Measurements from ENCODE around the gene HADH.

Gene HADH

DNA sequence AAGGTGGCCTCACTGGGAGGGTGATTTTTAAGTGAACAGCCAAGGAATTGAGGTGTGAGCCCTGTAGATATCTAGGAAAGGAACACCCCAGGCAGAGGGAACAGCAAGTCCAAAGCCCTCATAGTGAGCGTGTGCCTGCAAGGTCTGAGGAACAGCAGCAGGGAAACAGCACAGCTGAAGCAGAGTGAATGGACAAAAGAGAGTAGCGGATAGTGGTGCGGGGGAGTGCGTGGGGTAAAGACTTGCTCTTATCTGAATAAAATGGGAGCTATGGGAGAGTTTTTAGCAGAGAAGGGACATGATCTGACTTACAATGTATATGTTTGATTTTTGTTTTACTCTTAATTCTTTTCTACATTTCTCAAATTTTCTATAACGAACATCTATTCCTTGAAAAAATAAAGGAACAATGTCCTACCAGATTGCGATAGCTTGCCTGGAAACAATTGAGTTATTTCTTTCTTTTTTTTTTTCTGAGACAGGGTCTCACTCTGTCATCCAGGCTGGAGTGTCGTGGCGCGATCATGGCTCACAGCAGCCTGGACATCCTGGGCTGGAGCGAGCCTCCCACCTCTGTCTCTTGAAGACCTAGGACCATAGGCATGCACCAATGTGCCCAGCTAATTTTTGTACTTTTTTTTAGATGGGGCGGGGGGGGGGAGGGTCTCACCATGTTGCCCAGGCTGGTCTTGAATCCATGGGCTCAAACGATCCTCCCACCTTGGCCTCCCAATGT is 19.5 kb upstream of the HADH start:
- DNase-seq = no peak
- Histone ChIP-seq H2BK5ac (ENCODE audit: low read depth, low read length, poor library complexity) (no peak overlapping the region), H3K4me1 (ENCODE audit: control insufficient read depth in 1 of 2, insufficient read depth in 2 of 2, low read length in 2 of 2) (no peaks in the 10 kb centered on the region), H4K91ac (ENCODE audit: low read depth, low read length) (no peak overlapping the region), H3K23ac (ENCODE audit: low read length) (no peak overlapping the region), H2BK12ac (ENCODE audit: low read length) (no peak overlapping the region), H3K36me3 (ENCODE audit: control insufficient read depth in 1 of 2, insufficient read depth in 2 of 2, low read length in 2 of 2) (no peaks in the 10 kb centered on the region), H3K14ac (ENCODE audit: low read length) (no peak overlapping the region), H4K8ac (ENCODE audit: low read depth, low read length) (no peak overlapping the region), H3K4ac (ENCODE audit: low read depth, low read length) (no peak overlapping the region), H4K12ac (ENCODE audit: low read depth, low read length) (no peak overlapping the region), H3K79me2 (ENCODE audit: control insufficient read depth, insufficient read depth, low read length, poor library complexity) (no peaks in the 10 kb centered on the region), H3K4me3 (ENCODE audit: low read depth, low read length) (no peak overlapping the region), H3K4me2 (ENCODE audit: low read length) (no peak overlapping the region), H3K27me3 (ENCODE audit: insufficient read depth, low read length) (no peaks in the 10 kb centered on the region), H3K18ac (ENCODE audit: low read length) (no peak overlapping the region), H3K27ac (ENCODE audit: low read depth, low read length) (no peak overlapping the region), H3K79me1 (ENCODE audit: low read length) (no peaks in the 10 kb centered on the region), H2AFZ (ENCODE audit: insufficient read depth, low read length, poor library complexity) (no peak overlapping the region), H3K9me3 (ENCODE audit: insufficient read depth, low read depth, low read length) (no peaks in the 10 kb centered on the region), H2AK5ac (ENCODE audit: low read length) (no peak overlapping the region), H2BK120ac (ENCODE audit: insufficient read depth, low read length, poor library complexity) (no peak overlapping the region), H3K9ac (ENCODE audit: low read length) (no peak overlapping the region)
- WGBS (ENCODE audit: extremely low coverage, insufficient coverage, insufficient read length) = no CpG with 5 or more reads among the region's 12 CpGs

- H3K23ac ChIP-seq (ENCODE audit: low read length) = no peak overlapping the region
- H3K18ac ChIP-seq (ENCODE audit: low read length) = no peak overlapping the region
- no peaks in the 10 kb centered on the region for H3K4me1 ChIP-seq (ENCODE audit: control insufficient read depth in 1 of 2, insufficient read depth in 2 of 2, low read length in 2 of 2)
- H4K91ac ChIP-seq (ENCODE audit: low read depth, low read length) = no peak overlapping the region
- H3K36me3 ChIP-seq (ENCODE audit: control insufficient read depth in 1 of 2, insufficient read depth in 2 of 2, low read length in 2 of 2) = no peaks in the 10 kb centered on the region
- H3K9me3 ChIP-seq (ENCODE audit: insufficient read depth, low read depth, low read length) = no peaks in the 10 kb centered on the region
- H2BK5ac ChIP-seq (ENCODE audit: low read depth, low read length, poor library complexity) = no peak overlapping the region
- no peak for DNase-seq
- no peak overlapping the region for H2AK5ac ChIP-seq (ENCODE audit: low read length)
- H4K12ac ChIP-seq (ENCODE audit: low read depth, low read length) = no peak overlapping the region
- no peak overlapping the region for H3K4ac ChIP-seq (ENCODE audit: low read depth, low read length)
- H3K4me3 ChIP-seq (ENCODE audit: low read depth, low read length) = no peak overlapping the region
- H3K4me2 ChIP-seq (ENCODE audit: low read length) = no peak overlapping the region
- no peak overlapping the region for H2BK120ac ChIP-seq (ENCODE audit: insufficient read depth, low read length, poor library complexity)
- no peak overlapping the region for H3K27ac ChIP-seq (ENCODE audit: low read depth, low read length)
- no peak overlapping the region for H4K8ac ChIP-seq (ENCODE audit: low read depth, low read length)
- no peaks in the 10 kb centered on the region for H3K79me1 ChIP-seq (ENCODE audit: low read length)
- H3K79me2 ChIP-seq (ENCODE audit: control insufficient read depth, insufficient read depth, low read length, poor library complexity) = no peaks in the 10 kb centered on the region
- H3K14ac ChIP-seq (ENCODE audit: low read length) = no peak overlapping the region
- no peak overlapping the region for H2BK12ac ChIP-seq (ENCODE audit: low read length)
- no peaks in the 10 kb centered on the region for H3K27me3 ChIP-seq (ENCODE audit: insufficient read depth, low read length)
- no peak overlapping the region for H3K9ac ChIP-seq (ENCODE audit: low read length)
- H2AFZ ChIP-seq (ENCODE audit: insufficient read depth, low read length, poor library complexity) = no peak overlapping the region
Measured at GRCh38 chr4:107972605-107973004, 17.1 kb upstream of the HADH start.

GRCh38 chr4:107974523-107974922 is 15.2 kb upstream of the HADH start:
- Histone ChIP-seq H3K9me3 (ENCODE audit: insufficient read depth, low read depth, low read length) (no peaks in the 10 kb centered on the region), H3K4me2 (ENCODE audit: low read length) (no peak overlapping the region), H3K36me3 (ENCODE audit: control insufficient read depth in 1 of 2, insufficient read depth in 2 of 2, low read length in 2 of 2) (no peaks in the 10 kb centered on the region), H2BK5ac (ENCODE audit: low read depth, low read length, poor library complexity) (no peak overlapping the region), H3K4ac (ENCODE audit: low read depth, low read length) (no peak overlapping the region), H2AFZ (ENCODE audit: insufficient read depth, low read length, poor library complexity) (no peak overlapping the region), H3K14ac (ENCODE audit: low read length) (no peak overlapping the region), H3K4me3 (ENCODE audit: low read depth, low read length) (no peak overlapping the region), H3K9ac (ENCODE audit: low read length) (no peak overlapping the region), H3K27ac (ENCODE audit: low read depth, low read length) (no peak overlapping the region), H2BK120ac (ENCODE audit: insufficient read depth, low read length, poor library complexity) (no peak overlapping the region), H3K79me2 (ENCODE audit: control insufficient read depth, insufficient read depth, low read length, poor library complexity) (no peaks in the 10 kb centered on the region), H3K4me1 (ENCODE audit: control insufficient read depth in 1 of 2, insufficient read depth in 2 of 2, low read length in 2 of 2) (no peaks in the 10 kb centered on the region), H4K91ac (ENCODE audit: low read depth, low read length) (no peak overlapping the region), H3K27me3 (ENCODE audit: insufficient read depth, low read length) (no peaks in the 10 kb centered on the region), H4K12ac (ENCODE audit: low read depth, low read length) (no peak overlapping the region), H3K18ac (ENCODE audit: low read length) (no peak overlapping the region), H2BK12ac (ENCODE audit: low read length) (no peak overlapping the region), H3K23ac (ENCODE audit: low read length) (no peak overlapping the region), H3K79me1 (ENCODE audit: low read length) (no peaks in the 10 kb centered on the region), H4K8ac (ENCODE audit: low read depth, low read length) (no peak overlapping the region), H2AK5ac (ENCODE audit: low read length) (no peak overlapping the region)
- DNase-seq = no peak
- no CpG with 5 or more reads among the region's 3 CpGs for WGBS (ENCODE audit: extremely low coverage, insufficient coverage, insufficient read length)

DNA sequence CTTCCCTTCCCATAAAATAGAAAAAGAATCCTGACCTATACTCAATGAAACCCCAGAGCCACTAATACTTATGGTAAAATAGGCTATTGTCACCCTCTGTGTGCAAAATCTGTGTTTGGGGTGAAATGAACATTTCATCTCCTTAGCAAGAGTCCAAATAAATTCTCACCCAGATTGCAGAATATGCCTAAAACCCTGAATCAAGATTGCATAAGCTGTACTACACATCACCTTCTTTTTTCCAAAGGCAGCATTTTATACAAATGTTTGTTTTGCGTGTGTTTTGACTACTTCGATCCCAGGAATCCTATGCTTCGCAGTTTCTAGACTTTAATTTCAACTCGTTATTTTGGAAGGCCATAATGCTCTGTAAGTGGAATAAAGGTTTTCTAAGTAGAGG is 12.2 kb upstream of the HADH start:
- Histone ChIP-seq H3K27ac (ENCODE audit: low read depth, low read length) (no peak overlapping the region), H3K27me3 (ENCODE audit: insufficient read depth, low read length) (no peaks in the 10 kb centered on the region), H2BK5ac (ENCODE audit: low read depth, low read length, poor library complexity) (no peak overlapping the region), H2BK12ac (ENCODE audit: low read length) (no peak overlapping the region), H2AK5ac (ENCODE audit: low read length) (no peak overlapping the region), H3K4me2 (ENCODE audit: low read length) (no peak overlapping the region), H3K79me2 (ENCODE audit: control insufficient read depth, insufficient read depth, low read length, poor library complexity) (no peaks in the 10 kb centered on the region), H3K18ac (ENCODE audit: low read length) (no peak overlapping the region), H3K23ac (ENCODE audit: low read length) (no peak overlapping the region), H3K36me3 (ENCODE audit: control insufficient read depth in 1 of 2, insufficient read depth in 2 of 2, low read length in 2 of 2) (no peaks in the 10 kb centered on the region), H4K91ac (ENCODE audit: low read depth, low read length) (no peak overlapping the region), H3K4me3 (ENCODE audit: low read depth, low read length) (no peak overlapping the region), H3K9ac (ENCODE audit: low read length) (no peak overlapping the region), H3K79me1 (ENCODE audit: low read length) (no peaks in the 10 kb centered on the region), H3K9me3 (ENCODE audit: insufficient read depth, low read depth, low read length) (no peaks in the 10 kb centered on the region), H3K4me1 (ENCODE audit: control insufficient read depth in 1 of 2, insufficient read depth in 2 of 2, low read length in 2 of 2) (no peaks in the 10 kb centered on the region), H4K12ac (ENCODE audit: low read depth, low read length) (no peak overlapping the region), H2BK120ac (ENCODE audit: insufficient read depth, low read length, poor library complexity) (no peak overlapping the region), H3K4ac (ENCODE audit: low read depth, low read length) (no peak overlapping the region), H2AFZ (ENCODE audit: insufficient read depth, low read length, poor library complexity) (no peak overlapping the region), H3K14ac (ENCODE audit: low read length) (no peak overlapping the region), H4K8ac (ENCODE audit: low read depth, low read length) (no peak overlapping the region)
- no peak for DNase-seq
- no CpG with 5 or more reads among the region's 4 CpGs for WGBS (ENCODE audit: extremely low coverage, insufficient coverage, insufficient read length)

Data from trophoblast cell (in vitro differentiated cells and primary cell).